ENCODE results near the gene KLHL36. TPM values are rescaled to one million over a fixed set of nuclear protein-coding genes. Genes with fewer than 3 reads are reported as not detected.

KLHL36 gene
- total RNA-seq, 1 donor from 2014 or later = 49.0 TPM

- no peaks in the 10 kb centered on the region for H4K20me1 ChIP-seq (ENCODE audit: insufficient read depth, low read length)
- TF ChIP-seq CTCF (IDR thresholded peaks at IDR 0.05; ENCODE audit: insufficient read depth, low read depth, low read length) (no peak), EZH2 (IDR thresholded peaks at IDR 0.05; ENCODE audit: insufficient read depth, low read length) (no peak)
- no peak overlapping the region for H3K27ac ChIP-seq (ENCODE audit: low read depth, low read length)
- DNase-seq (ENCODE audit: low read depth) = no peak
- no peaks in the 10 kb centered on the region for H3K79me2 ChIP-seq (ENCODE audit: insufficient read depth, low read length)
- H3K27me3 ChIP-seq (ENCODE audit: insufficient read depth, low read length) = no peaks in the 10 kb centered on the region
- Mint-ChIP-seq H3K27me3 (ENCODE audit: low read depth, unreplicated experiment) (peaks cover 4% of the 10 kb centered on the region), H3K27ac (ENCODE audit: unreplicated experiment) (no peak overlapping the region), H3K36me3 (ENCODE audit: low read depth, unreplicated experiment) (no peaks in the 10 kb centered on the region), H3K4me1 (ENCODE audit: low read depth, unreplicated experiment) (peaks cover 26% of the 10 kb centered on the region), H3K9me3 (ENCODE audit: unreplicated experiment) (peaks cover 2% of the 10 kb centered on the region), H3K4me3 (ENCODE audit: unreplicated experiment) (no peak overlapping the region)
- no peak for FAIRE-seq
- H3K4me3 ChIP-seq (ENCODE audit: insufficient read depth, low read depth, low read length) = no peak overlapping the region
- H3K36me3 ChIP-seq (ENCODE audit: insufficient read depth, low read length) = no peaks in the 10 kb centered on the region
- no peak overlapping the region for H3K9ac ChIP-seq (ENCODE audit: low read length)
- peaks cover 2% of the 10 kb centered on the region for H3K9me3 ChIP-seq (ENCODE audit: insufficient read depth, low read depth, low read length)
- H3K4me1 ChIP-seq (ENCODE audit: insufficient read depth, low read length) = peaks cover 30% of the 10 kb centered on the region
- H3K4me2 ChIP-seq (ENCODE audit: low read length) = peak overlapping the region; percentile 59
- no peak overlapping the region for H2AFZ ChIP-seq (ENCODE audit: low read depth, low read length)
Observed at GRCh38 chr16:84643674-84644073, 4.6 kb upstream of the KLHL36 start.

GRCh38 chr16:84648595-84649510, 542 bp downstream of the KLHL36 start:
- Mint-ChIP-seq H3K36me3 (ENCODE audit: low read depth, unreplicated experiment) (peaks cover 4% of the 10 kb centered on the region), H3K27ac (ENCODE audit: unreplicated experiment) (peak overlapping the region; percentile 53), H3K9me3 (ENCODE audit: unreplicated experiment) (no peaks in the 10 kb centered on the region), H3K27me3 (ENCODE audit: low read depth, unreplicated experiment) (peaks cover 2% of the 10 kb centered on the region), H3K4me3 (ENCODE audit: unreplicated experiment) (peak overlapping the region; percentile 86), H3K4me1 (ENCODE audit: low read depth, unreplicated experiment) (peaks cover 31% of the 10 kb centered on the region)
- H3K27me3 ChIP-seq (ENCODE audit: insufficient read depth, low read length) = no peaks in the 10 kb centered on the region
- H3K4me1 ChIP-seq (ENCODE audit: insufficient read depth, low read length) = peaks cover 34% of the 10 kb centered on the region
- TF ChIP-seq CTCF (IDR thresholded peaks at IDR 0.05; ENCODE audit: insufficient read depth, low read depth, low read length) (no peak), EZH2 (IDR thresholded peaks at IDR 0.05; ENCODE audit: insufficient read depth, low read length) (no peak)
- FAIRE-seq (no peak), DNase-seq (ENCODE audit: low read depth) (no peak)
- H3K4me3 ChIP-seq (ENCODE audit: insufficient read depth, low read depth, low read length) = peak overlapping the region; percentile 59
- H2AFZ ChIP-seq (ENCODE audit: low read depth, low read length) = peak overlapping the region; percentile 28
- H3K36me3 ChIP-seq (ENCODE audit: insufficient read depth, low read length) = peaks cover 5% of the 10 kb centered on the region
- H3K79me2 ChIP-seq (ENCODE audit: insufficient read depth, low read length) = peaks cover 6% of the 10 kb centered on the region
- H3K4me2 ChIP-seq (ENCODE audit: low read length) = peak overlapping the region; percentile 90
- H3K9ac ChIP-seq (ENCODE audit: low read length) = peak overlapping the region; percentile 69
- peaks cover 37% of the 10 kb centered on the region for H4K20me1 ChIP-seq (ENCODE audit: insufficient read depth, low read length)
- H3K9me3 ChIP-seq (ENCODE audit: insufficient read depth, low read depth, low read length) = peaks cover 2% of the 10 kb centered on the region
- no peak overlapping the region for H3K27ac ChIP-seq (ENCODE audit: low read depth, low read length)

- Histone ChIP-seq H3K4me3 (ENCODE audit: insufficient read depth, low read depth, low read length) (peak overlapping the region; percentile 59), H3K9ac (ENCODE audit: low read length) (peak overlapping the region; percentile 69), H4K20me1 (ENCODE audit: insufficient read depth, low read length) (peaks cover 42% of the 10 kb centered on the region), H3K9me3 (ENCODE audit: insufficient read depth, low read depth, low read length) (peaks cover 2% of the 10 kb centered on the region), H3K4me2 (ENCODE audit: low read length) (peak overlapping the region; percentile 86), H2AFZ (ENCODE audit: low read depth, low read length) (no peak overlapping the region), H3K27ac (ENCODE audit: low read depth, low read length) (no peak overlapping the region), H3K79me2 (ENCODE audit: insufficient read depth, low read length) (peaks cover 6% of the 10 kb centered on the region), H3K36me3 (ENCODE audit: insufficient read depth, low read length) (peaks cover 5% of the 10 kb centered on the region), H3K4me1 (ENCODE audit: insufficient read depth, low read length) (peaks cover 31% of the 10 kb centered on the region), H3K27me3 (ENCODE audit: insufficient read depth, low read length) (no peaks in the 10 kb centered on the region)
- Mint-ChIP-seq H3K27me3 (ENCODE audit: low read depth, unreplicated experiment) (peaks cover 2% of the 10 kb centered on the region), H3K36me3 (ENCODE audit: low read depth, unreplicated experiment) (peaks cover 4% of the 10 kb centered on the region), H3K27ac (ENCODE audit: unreplicated experiment) (no peak overlapping the region), H3K9me3 (ENCODE audit: unreplicated experiment) (no peaks in the 10 kb centered on the region), H3K4me1 (ENCODE audit: low read depth, unreplicated experiment) (peaks cover 28% of the 10 kb centered on the region), H3K4me3 (ENCODE audit: unreplicated experiment) (peak overlapping the region; percentile 86)
- DNase-seq (ENCODE audit: low read depth) = no peak
- no peak for FAIRE-seq
- TF ChIP-seq EZH2 (IDR thresholded peaks at IDR 0.05; ENCODE audit: insufficient read depth, low read length) (no peak), CTCF (IDR thresholded peaks at IDR 0.05; ENCODE audit: insufficient read depth, low read depth, low read length) (no peak)
Observed at GRCh38 chr16:84649511-84649861, 1.2 kb downstream of the KLHL36 start.
